Prostate gland (tissue), 2 donors: Measurements from ENCODE around the gene CDK4. TPM values are rescaled to one million over a fixed set of nuclear protein-coding genes. Genes with fewer than 3 reads are reported as not detected.
"Not testable (repeated sequence)": the region's sequence is repeated elsewhere in the genome, so short reads cannot be mapped to it uniquely, and the experiment has no call there.

ENCODE experiments used
- DNase-seq: peaks from one replicate; pipeline ENCODE4 v3.0.0-alpha.2; 2019; ENCODE audit warnings: low spot score
- H3K27ac ChIP-seq, 2 donors: fragments of 200-600 bp; sonication (generic); 2 replicates each; pipeline ENCODE4 v1.5.1; 2017 to 2019
- H3K27me3 ChIP-seq: fragments of 200-600 bp; sonication (generic); replicated peaks from 2 replicates; pipeline ENCODE4 v1.5.1; 2019; ENCODE audit not compliant: insufficient read depth
- H3K36me3 ChIP-seq, 2 donors: fragments of 200-600 bp; sonication (generic); 1 replicate in 1 of 2; 2 replicates in 1 of 2; pipeline versions ENCODE4 v1.5.1 to v1.8.1; 2017 to 2019
- H3K4me1 ChIP-seq: fragments of 200-600 bp; sonication (generic); replicated peaks from 2 replicates; pipeline ENCODE4 v1.5.1; 2019
- H3K4me3 ChIP-seq, 2 donors: fragments of 200-600 bp; sonication (generic); 2 replicates each; pipeline ENCODE4 v1.5.1; 2017 to 2019
- H3K9me3 ChIP-seq: fragments of 200-600 bp; sonication (generic); 2 replicates; pipeline ENCODE4 v1.5.1; 2017
- CTCF ChIP-seq, 4 experiments: fragments of 200-600 bp in 2 of 4; fragments of 450-650 bp in 2 of 4; sonication (generic) in 2 of 4; IDR thresholded peaks; 1 replicate in 3 of 4; 2 replicates in 1 of 4; pipeline ENCODE4 v1.5.1; 2016 to 2019; ENCODE audit warnings: antibody characterized with exemption in 4 of 4, mild to moderate bottlenecking in 2 of 4, moderate library complexity in 2 of 4
- POLR2A ChIP-seq: fragments of 450-650 bp; IDR thresholded peaks from one replicate; pipeline ENCODE4 v1.6.1; 2016; ENCODE audit warnings: antibody characterized with exemption, mild to moderate bottlenecking
- POLR2AphosphoS5 ChIP-seq: sonication (generic); formaldehyde crosslinking; IDR thresholded peaks from one replicate; pipeline ENCODE4 v1.6.1; 2017; ENCODE audit warnings: antibody characterized with exemption
- WGBS: methylation state at CpG from one replicate; pipeline ENCODE4 v1.1.5; 2018; 5-methylcytosine and 5-hydroxymethylcytosine counted together
- intact Hi-C: fragments of 100-400 bp; cut with DNase I; formaldehyde crosslinking; loops from one replicate; pipeline ENCODE4 v1.14.2; 2022
- total RNA-seq, 2 donors: library from RNA; depleted of rRNA; stranded (reverse); fragments of >200 nt; gene quantifications; one replicate each; pipeline ENCODE4 v1.1.0, GENCODE V29; 2016

Gene CDK4
- total RNA-seq, 2 donors from 2014 or later, result 97.5 to 103 TPM

GRCh38 chr12:57724003-57724935 lies 27.8 kb downstream of the CDK4 start:
- 83% methylated on average over 12 of the region's 12 CpGs for WGBS
- no peak overlapping the region for H3K4me3 ChIP-seq
- DNase-seq, result no peak

GRCh38 chr12:57723630-57723962 lies 28.5 kb downstream of the CDK4 start:
- Histone ChIP-seq H3K9me3 (no peaks in the 10 kb centered on the region), H3K27ac (no peak overlapping the region), H3K4me3 (no peak overlapping the region), H3K36me3 (peaks cover 7 to 17% of the 10 kb centered on the region in 2 donors), H3K27me3 (no peaks in the 10 kb centered on the region), H3K4me1 (no peaks in the 10 kb centered on the region)
- no peak for DNase-seq
- TF ChIP-seq CTCF (IDR thresholded peaks at IDR 0.05) (no peak), POLR2AphosphoS5 (no peak), POLR2A (no peak)
- intact Hi-C loops, result no loop called here
- 68% methylated on average over 2 of the region's 2 CpGs for WGBS

More at GRCh38 chr12:57724003-57724935, 27.8 kb downstream of the CDK4 start:
- peaks cover under 1 to 12% of the 10 kb centered on the region in 2 donors for H3K36me3 ChIP-seq
- H3K27ac ChIP-seq, result no peak overlapping the region
- H3K9me3 ChIP-seq, result no peaks in the 10 kb centered on the region
- no peaks in the 10 kb centered on the region for H3K4me1 ChIP-seq
- no peaks in the 10 kb centered on the region for H3K27me3 ChIP-seq
- intact Hi-C loops, result no loop called here
- no peak for TF ChIP-seq POLR2A
- no peak for TF ChIP-seq POLR2AphosphoS5
- TF ChIP-seq CTCF (IDR thresholded peaks at IDR 0.05), result no peak

GRCh38 chr12:57722716-57723629 lies 29.1 kb downstream of the CDK4 start:
- Histone ChIP-seq H3K4me1 (no peaks in the 10 kb centered on the region), H3K36me3 (peaks cover 7 to 17% of the 10 kb centered on the region in 2 donors), H3K27me3 (no peaks in the 10 kb centered on the region), H3K9me3 (no peaks in the 10 kb centered on the region), H3K4me3 (no peak overlapping the region), H3K27ac (no peak overlapping the region)
- intact Hi-C loops, result no loop called here
- no peak for DNase-seq
- WGBS, result 64% methylated on average over 11 of the region's 11 CpGs
- TF ChIP-seq POLR2A (no peak), CTCF (IDR thresholded peaks at IDR 0.05) (no peak), POLR2AphosphoS5 (no peak)

- WGBS, result 89% methylated on average over 16 of the region's 16 CpGs
- intact Hi-C loops, result not testable (repeated sequence)
Observed at GRCh38 chr12:57721846-57722608, 30.1 kb downstream of the CDK4 start.

More at GRCh38 chr12:57721846-57722608, 30.1 kb downstream of the CDK4 start:
- not testable (repeated sequence) for H3K4me3 ChIP-seq, H3K4me1 ChIP-seq, H3K27me3 ChIP-seq, H3K9me3 ChIP-seq, H3K27ac ChIP-seq, DNase-seq
- peaks cover 7 to 17% of the 10 kb centered on the region in 2 donors for H3K36me3 ChIP-seq
